Measurements from ENCODE around the gene CEP41. TPM values are rescaled to one million over a fixed set of nuclear protein-coding genes. Genes with fewer than 3 reads are reported as not detected.

Gene CEP41
- total RNA-seq, 1 donor from 2014 or later, result 14.4 TPM

DNA sequence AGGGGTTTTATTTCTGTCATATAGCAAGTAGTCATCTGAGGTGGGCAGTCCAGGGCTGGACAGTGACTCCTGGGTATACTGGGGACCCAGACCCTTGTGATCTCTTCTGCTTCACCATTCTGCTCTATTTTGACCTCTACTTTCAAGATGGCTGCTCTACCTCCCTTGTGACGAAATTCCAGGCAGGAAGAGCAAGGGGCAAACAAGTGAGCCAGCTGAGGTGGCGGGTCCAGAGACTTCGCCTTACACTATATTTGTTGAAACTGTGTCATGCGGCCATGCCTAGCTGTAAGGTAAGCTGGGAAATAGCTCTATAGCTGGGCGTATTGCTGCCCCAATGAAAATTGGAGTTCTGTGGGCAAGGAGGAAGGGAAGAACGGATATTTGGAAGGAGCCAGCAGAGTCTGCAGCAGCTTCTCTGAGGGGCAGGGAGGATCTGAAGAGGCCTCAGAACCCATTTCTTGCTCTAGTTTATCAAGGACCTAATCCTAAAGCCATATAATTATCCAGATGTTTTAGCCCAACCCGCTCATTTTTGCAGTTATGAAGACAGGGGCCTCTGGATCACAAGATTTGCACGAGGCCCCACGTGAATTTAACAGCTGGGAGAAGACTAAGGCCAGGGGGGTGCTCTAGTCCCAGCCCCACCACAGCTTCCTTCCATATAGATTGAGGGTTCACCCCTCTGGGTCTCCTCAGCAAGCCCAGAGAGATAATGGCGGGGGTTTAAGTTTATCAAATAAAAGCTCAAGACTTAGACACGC lies 68.2 kb downstream of the CEP41 start:
- intact Hi-C loops (cut with micrococcal nuclease), result no loop called here

DNA sequence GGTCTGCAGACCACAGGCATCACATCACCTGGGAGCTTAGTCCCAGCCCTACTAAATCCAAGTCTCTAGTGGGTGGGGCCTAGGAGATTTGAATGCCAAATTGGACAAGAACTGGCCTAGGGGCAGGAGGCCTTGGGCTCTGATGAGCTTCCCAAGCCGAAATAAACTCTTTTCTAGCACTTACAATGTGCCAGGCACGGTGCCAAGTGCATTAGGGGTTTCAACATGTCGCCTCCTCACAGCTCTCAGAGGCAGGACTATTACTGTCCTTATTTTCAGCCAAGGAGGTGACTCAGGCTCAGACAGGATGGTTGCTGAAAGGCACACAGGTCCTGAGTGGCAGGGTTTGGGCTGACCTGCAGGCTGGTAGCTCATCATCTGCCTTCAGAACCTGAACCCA lies 69.8 kb downstream of the CEP41 start:
- intact Hi-C loops (cut with micrococcal nuclease), result no loop called here

DNA sequence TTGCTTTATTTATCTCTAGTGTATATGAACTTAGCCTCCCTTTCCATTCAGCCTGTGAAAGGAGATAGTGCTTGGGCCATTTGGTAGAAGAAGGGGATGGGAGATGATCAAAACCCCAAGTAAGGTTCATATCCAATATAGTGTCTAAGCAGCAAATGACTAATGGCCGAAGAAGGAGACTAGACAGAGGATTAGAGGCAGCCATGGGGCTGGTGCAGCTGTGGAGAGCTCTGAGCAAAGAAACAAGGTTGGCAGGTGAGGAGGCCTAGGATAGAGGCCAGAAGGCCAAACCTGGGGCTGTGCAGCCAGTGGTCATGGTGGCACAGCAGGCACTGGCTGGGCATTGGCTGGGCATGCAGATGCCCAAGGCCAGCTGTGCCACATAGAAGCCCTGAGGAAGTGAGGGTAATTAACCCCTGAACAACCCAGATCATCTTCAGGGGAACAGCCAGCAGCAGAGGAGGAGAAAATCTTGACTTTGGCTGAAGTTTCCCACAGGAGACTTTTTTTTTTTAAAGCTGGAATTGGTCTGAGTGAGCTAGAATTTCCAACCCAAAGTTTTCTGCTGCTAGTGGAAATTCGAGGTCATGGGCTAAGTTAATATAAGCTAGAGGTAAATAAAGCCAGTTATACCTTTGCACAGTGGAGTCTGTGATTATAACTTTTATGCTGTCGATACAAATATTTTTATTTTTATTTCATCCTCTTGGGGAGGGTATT lies 70.8 kb downstream of the CEP41 start:
- intact Hi-C loops (cut with micrococcal nuclease), result no loop called here

DNA sequence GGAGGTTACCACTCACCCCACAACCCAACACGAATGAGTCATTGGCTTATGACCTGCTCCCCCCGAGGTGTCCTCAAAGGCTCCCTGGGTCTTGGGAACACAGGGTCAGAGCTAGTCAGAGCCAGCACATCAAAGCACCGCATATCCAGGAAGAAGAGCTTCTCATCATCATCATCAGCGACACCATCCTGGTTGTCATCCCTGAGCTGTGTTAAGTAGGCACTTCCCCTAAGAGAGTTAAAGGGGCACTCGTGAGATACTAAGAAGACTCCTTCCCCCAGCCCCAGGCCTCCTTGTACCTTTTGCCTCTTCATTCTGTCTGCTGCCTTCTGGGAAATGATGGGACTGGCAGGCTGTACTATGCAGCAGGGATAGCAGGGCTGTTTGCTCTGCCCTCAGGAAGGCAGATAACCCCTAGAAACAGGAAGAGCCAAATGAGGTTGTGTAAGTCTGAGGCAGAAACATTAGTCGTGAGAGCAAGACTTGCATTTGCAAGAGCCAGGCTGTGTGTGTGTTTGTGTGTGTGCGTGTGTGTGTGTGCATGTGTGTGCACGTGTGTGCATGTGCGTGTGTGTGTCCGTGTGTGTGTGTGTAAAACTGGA lies 71.6 kb downstream of the CEP41 start:
- intact Hi-C loops (cut with micrococcal nuclease), result no loop called here

DNA sequence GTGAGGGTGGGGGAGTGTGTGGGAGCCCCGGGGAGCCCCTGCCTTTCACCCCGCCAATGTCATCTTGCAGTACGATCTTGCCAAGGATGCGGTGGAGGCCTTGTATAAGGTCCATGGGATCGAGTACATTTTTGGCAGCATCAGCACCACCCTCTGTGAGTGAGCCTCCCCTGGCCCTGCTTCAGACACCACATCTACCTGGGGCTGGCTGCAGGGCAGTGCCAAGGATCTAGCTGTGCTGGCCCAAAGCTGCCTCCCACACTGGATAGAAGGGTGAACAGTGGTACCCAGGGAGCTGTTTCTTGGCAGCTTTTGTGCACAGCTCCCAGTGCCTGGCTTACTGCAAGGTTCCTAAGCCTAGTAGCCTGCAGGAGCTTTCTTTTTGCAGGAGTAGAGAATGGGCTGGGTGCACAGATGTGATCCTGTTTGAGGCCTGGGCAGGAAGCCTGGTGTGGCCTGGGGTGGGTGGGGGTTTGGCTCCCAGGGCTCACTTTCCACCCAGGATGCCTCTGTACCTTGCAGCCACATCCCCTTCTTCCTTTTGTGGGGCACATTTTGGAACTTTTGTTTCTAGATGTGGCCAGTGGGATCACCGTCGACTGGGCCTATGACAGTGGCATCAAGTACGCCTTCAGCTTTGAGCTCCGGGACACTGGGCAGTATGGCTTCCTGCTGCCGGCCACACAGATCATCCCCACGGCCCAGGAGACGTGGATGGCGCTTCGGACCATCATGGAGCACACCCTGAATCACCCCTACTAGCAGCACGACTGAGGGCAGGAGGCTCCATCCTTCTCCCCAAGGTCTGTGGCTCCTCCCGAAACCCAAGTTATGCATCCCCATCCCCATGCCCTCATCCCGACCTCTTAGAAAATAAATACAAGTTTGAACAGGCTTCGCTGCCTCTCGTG lies 72.7 kb downstream of the CEP41 start:
- intact Hi-C loops (cut with micrococcal nuclease), result no loop called here

DNA sequence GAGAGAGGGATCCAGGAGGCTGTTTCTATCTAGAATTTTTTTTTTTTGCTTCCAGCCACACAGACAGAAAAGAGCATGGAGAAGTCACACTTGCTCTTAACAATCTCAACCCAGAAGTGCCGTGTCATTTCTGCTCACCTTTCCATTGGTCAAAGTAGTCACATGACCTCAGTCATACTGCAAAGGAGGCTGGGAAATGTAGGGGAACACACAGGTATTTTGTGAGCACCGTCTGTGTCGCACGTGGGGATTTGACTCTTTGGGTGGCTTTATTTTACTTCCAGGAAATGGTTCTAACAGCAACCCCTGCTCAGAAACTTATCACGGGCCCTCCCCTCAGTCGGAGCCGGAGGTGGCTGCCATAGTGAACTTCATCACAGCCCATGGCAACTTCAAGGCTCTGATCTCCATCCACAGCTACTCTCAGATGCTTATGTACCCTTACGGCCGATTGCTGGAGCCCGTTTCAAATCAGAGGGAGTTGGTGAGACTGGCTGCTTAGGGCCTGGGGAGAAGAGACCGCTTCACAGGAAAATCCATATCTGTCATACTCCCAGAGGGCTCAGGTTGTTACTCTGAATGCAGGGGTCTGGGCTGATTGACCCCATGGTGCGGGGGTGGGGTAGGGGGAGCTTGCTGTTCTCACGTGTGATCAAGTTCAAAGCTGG lies 73.6 kb downstream of the CEP41 start:
- intact Hi-C loops (cut with micrococcal nuclease), result no loop called here

DNA sequence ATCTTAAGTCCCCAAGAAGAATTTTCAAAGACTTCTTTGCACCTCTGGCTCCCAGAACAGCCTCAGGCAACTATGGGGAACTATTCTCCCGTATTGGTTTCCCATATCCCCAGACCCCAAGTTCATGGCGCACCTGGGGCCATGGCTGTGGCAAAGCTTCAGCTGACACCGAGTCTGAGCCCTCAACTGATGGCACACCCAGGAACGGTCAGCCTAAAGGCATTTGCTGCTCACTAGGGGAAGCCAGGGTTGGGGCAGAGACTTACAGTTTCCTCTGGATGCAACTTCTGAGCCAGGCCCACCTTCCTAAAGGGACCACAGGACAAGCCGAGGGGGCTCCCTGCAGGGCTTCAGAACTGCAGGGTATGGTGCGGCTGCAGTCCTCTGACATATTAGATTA lies 74.3 kb downstream of the CEP41 start:
- intact Hi-C loops (cut with micrococcal nuclease), result no loop called here

DNA sequence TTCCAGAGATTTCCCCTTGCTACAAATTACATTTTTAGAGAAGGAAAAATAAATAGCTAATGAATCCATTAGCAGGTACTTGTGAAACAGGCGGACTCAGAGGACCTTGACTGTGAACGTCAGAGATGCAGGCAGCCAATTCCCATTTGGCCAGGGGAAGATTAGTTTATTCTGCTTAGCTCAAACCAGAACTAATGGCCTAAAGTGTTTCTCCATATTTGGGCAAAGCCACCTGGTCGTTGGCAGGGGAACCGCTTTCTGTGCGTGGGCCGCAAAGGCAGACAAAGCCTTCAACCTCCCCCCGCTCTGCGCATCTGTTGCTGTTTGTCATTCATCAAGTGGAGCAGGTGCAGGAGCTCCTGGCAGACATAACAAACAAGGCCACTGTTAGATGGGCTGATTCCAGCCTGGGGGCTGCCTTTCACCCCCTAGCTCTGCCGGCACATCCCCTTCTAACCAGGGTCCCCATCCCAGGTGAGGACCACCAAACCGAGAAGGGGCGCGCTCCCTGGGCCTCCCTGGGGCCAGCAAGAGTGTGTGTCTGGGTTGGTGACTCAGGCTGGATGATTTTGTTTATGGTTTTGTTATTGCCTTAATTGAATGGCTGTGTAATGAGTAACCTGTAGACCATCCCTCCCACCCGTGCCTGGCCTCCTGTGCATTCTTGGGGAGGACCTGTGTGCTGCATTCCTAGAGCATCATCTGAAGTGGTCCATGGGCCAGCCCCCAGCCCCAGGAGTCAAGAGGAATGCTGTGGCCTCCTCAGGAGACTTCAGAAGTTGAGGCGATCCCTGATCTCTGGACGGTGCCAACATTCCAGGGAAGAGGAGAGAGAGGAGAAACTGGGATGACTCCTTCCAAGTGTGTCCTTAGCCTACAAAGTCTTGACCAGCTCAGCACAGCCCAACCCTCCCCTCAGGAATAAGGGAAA lies 75.0 kb downstream of the CEP41 start:
- intact Hi-C loops (cut with micrococcal nuclease), result no loop called here

DNA sequence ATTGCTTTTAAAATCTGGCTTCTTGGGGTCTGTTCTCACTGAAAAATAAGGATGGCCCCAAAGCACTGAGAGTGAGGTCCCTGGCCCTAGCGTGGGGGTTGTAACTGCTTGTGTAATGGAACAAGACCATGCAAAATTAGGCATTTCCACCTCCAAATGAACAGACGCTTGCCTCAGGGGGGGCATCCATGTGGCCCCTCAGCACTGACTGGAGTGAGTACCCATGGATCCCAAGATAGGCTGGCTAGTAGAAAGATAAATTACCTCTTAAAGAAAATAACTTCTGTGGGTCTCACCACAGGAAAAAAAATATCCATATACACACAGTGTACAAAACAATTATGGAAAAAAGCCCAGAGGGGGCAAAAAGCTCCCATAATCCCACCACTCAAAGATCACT lies 75.7 kb downstream of the CEP41 start:
- intact Hi-C loops (cut with micrococcal nuclease), result no loop called here

DNA sequence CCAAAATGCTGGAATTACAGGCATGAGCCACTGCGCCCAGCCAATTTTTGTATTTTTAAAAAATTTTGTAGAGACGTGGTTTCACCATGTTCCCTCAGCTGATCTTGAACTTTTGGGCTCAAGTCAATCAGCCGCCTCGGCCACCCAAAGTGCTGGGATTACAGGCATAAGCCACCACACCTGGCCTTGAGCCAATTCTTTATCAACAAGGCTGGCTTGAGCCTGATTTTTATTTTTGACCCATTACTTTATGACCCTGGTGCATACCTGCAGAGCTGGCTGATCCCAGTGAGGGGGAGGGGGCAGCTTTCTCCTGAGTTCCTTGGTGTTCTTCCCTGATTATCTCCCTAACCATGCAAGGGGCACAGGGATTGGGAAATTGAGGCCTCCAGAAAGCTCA lies 76.4 kb downstream of the CEP41 start:
- intact Hi-C loops (cut with micrococcal nuclease), result no loop called here

DNA sequence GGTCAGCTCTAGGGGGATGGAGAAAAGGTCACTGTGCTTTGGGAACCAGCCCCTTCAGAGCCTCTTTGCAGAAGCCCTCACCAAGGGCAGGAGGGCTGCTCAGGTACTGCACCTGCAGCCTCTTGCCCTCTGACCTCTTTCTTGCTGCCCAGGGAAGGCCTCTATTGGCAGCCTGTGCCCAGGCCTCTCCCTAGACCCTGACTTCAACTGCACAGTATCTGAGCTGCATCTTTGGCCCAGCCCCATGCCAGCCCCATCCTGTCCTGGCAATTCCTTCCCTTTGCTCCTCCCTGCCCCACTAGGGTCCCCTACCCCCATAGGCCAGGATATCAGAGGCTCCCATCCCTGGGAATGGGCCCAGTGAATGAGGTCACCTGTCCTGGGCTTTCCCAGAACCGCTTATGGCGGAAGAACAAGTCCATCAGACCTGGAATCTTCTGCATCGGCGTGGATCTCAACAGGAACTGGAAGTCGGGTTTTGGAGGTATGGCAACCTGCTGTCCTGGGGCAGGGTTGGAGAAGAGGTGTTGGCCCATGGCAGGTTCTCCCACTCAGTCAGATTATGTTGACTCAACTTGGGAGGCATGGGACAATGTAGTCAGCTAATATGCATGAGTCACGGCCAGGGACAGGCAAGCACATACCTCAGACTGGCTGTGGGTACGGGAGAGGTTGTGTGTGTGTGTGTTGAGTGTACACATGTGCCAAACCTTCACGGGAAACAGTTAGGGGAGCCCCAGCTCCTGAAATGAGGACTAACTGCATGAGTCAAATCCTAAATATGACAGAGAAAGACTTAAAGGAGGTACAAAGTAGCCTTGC lies 77.6 kb downstream of the CEP41 start:
- intact Hi-C loops (cut with micrococcal nuclease), result no loop called here

DNA sequence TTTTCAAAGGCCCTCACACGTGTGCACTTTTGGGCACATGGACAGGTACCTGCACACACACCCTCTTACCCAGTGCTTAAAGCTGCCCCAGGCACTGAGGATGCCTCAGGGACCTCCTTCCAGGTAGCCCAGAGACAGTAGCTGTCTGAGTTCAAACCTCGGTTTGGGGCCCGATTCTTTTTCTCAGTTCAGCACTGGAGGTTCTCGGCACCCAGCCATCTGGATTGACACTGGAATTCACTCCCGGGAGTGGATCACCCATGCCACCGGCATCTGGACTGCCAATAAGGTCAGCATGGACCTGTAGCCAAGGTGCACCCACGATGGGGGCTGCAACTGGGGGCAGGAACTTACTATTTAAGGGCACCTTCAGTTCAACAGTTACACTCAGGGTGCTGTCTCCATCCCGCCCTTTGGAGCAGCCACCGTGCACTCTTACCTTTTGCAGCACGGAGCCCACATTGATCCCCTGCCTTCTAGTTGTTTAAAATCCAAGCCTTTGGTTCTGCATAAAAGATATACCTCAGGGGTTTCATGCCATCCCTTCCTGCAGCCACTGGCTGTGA lies 78.5 kb downstream of the CEP41 start:
- intact Hi-C loops (cut with micrococcal nuclease), result no loop called here

DNA sequence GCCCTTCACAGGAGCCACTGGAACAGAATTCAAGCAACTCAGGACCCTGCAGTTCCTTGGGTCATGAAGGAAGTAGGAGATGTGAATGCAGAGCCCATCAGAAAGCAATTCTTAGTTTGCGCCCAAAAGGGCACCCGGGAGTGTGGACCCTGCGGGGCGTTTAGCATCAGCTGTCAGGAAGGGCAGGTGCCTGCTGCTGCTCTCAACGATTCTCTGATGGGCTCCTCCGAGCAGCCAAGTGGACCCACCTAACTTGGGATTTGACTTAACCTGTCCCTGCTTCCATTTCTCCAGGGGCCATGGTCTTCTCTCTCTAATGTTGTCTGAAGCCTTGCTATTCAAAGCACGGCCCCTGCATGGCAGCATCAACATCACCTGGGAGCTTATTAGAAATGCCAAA lies 79.1 kb downstream of the CEP41 start:
- intact Hi-C loops (cut with micrococcal nuclease), result no loop called here

DNA sequence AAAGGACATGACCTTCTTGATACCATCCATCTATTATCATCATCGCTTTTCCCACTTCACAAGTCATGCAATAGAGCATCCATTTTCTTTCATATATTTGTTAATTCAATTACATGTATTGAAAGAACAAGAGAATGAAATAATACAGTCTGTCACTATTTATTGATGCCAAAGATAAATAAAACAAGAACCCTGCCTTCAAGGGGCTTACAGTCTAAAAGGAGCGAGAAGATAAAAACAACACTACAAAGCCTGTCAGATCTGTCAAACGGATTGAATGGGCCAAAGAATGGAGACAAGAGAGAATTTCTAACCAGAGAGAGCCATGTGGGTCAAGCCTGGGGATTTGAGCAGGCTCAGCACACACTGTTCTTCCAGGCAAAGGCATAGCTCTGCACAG lies 80.3 kb downstream of the CEP41 start:
- intact Hi-C loops (cut with micrococcal nuclease), result no loop called here

DNA sequence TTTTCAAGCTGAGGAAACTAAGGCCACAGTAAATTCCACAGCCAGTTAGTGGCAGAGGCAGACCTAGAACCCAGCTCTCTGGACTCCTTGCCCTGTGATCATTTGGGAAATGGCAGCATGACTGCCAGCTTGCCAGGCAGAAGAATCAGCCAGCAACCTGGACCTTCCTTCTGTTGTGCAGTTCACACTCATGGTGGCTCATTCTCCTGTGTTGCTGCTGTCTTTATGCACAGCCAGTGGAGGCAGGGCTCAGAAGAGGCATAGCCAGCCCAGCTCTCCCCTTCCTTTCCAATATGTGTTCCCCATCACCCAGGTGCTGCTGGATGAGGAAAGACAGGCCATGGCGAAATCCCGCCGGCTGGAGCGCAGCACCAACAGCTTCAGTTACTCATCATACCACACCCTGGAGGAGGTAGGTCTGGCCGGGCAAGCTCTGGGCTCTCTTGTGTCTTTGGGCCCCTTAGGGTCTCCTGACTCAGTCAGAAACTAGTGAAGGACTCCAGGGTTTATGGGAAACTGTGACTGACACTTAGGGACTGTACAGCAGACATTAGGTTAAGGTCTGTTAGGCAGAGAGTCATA lies 81.4 kb downstream of the CEP41 start:
- intact Hi-C loops (cut with micrococcal nuclease), result no loop called here

DNA sequence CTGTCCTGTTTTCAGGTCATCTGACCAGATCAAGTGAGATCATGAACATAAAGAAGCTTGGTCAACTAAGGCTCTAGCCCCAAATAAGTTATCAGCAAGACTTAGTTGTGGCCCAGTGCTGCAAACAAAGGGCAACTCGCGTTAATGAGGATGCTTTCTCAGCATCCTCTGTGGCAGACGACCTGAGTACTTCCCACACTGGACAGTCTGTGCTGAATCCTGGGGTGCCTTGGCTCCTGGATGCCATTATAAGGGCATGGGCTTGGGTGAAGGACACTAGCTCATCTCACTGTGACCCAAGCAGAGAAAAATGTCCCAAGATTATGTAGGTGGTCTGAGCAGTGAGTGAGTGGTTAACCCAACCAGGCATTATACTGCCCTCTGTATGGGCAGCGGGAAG lies 82.3 kb downstream of the CEP41 start:
- intact Hi-C loops (cut with micrococcal nuclease), result no loop called here

DNA sequence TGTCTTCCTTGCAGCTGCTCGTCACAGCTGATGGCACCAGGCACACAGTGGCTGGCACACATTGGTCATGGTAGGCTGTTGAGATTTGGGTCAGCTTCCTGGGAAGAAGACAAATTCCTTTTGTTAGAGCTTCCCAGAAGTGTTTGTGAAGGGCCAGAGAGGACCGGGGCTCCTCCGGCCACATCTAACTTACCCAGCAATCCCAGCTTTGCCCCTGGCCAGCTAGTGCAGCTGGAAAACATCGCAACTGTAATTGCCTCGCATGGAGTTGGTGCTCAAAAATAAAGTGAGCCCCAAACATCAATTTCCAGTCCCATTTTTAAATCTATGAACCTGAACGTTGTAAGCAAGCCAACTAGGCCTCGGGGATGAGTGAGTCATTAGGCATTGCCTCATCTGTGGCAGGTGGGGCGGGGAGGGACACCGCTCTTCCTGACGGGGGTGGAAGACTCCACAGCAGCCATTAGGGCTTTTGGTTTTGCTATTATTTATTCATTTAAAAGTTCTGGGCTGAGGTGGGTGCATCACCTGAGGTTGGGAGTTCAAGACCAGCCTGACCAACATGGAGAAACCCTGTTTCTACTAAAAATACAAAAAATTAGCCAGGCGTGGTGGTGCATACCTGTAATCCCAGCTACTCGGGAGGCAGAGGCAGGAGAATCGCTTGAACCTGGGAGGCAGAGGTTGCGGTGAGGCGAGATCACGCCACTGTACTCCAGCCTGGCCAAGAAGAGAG lies 83.8 kb downstream of the CEP41 start:
- intact Hi-C loops (cut with micrococcal nuclease), result no loop called here
